ENCODE results near the gene EN2.

EN2 gene

DNA sequence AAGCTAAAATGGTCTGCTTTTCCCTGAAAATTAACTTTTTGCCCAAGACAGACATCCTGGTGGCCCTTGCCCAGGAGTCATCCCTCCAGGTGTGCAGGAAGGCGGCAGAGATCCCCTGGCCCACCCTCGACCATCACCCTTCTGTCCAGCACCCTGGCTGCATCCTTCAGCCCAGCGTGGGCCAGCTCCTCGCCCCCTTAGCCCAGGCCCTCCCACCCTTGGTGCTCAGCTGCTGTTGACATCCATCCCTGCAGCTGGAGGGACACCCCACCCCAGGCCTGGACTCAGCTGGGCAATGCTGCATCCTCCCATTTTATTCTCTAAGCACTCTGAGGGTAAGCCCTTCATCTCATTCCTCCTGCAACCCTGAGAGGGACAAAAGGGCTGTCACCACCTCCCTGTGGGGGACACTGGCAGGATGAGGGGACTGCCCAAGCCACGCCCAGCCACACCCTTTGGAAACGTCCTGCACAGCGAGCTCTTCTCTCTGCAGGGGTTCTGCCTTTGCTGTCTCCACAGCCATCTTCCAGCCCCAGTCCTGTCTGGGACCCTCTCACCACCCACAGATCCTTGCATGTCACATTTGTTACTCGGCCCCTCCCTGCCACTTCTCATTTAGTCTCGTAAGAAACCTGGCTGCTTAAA is 30.7 kb downstream of the EN2 start:
- DNase-seq, result no peak

DNA sequence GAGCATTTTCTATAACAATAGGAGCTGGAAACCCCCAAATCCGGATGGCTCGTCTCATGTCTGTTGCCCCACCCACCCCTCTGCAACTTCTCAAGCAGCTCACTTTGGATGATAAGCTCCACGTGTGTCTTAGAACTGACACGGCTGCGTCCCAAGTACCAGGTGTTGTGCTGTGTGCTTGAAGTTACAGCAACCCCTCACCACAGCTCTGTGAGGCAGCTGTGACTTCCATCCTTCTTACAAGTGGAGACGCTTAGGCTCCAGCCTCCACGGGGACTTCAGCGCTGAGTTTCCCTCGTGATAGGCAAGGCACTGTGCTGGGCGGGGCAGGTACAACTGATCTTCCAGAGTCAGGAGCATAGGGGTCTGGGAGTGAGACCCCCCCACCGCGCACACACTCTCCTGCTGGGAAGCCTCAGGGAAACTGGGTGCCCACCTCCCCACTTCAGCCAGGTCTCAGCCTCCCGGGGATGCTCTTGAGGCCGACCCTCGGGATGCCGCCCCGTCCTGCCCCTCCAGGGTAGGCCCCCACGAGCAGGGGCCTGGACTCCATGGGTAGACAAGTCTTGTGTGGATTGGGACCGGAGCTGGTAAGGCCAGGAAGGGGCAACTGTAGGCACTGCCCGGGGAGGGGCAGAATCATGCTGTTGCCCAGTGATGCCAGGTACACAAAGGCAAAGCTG is 31.4 kb downstream of the EN2 start:
- no peak for DNase-seq

DNA sequence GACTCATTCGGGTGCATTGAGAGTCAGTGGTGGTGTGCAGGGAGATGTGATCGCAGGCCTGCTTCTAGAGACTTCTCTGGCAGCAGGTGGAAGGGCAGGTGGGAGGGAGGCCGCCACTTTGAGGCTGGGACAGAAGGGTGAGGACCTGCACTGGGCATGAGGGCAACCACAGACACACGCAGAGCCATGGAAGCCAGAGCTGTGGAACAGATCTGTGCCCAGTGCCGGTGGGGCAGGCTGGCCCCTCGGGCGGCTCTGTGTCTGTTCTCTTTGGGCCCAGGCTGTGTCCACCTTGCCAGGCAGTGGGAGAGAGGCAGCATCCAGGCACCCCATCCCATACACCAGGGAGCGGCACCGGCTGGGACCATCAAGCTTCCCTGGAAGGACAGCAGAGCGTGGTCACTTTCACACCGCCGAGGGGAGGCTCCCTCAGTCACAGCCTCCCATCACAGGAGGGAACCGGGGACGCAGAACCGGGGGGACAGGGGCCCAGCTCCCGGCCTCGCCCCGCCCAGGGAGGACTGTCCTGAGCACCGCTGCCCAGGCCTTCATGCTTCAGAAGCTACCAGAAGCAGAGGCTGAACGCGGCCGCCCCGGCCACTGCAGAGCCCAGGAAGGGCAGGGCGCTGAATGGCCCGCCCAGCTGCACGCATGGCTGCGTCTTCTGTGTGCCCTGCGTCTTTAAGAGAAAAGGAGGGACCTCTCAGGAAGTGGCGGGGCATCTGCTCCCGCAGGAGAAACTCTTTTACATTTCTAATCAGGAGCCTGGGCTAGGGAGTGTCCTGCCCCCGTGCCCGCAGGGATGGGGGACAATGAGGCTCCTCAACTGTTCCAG is 32.1 kb downstream of the EN2 start:
- DNase-seq, result no peak

DNA sequence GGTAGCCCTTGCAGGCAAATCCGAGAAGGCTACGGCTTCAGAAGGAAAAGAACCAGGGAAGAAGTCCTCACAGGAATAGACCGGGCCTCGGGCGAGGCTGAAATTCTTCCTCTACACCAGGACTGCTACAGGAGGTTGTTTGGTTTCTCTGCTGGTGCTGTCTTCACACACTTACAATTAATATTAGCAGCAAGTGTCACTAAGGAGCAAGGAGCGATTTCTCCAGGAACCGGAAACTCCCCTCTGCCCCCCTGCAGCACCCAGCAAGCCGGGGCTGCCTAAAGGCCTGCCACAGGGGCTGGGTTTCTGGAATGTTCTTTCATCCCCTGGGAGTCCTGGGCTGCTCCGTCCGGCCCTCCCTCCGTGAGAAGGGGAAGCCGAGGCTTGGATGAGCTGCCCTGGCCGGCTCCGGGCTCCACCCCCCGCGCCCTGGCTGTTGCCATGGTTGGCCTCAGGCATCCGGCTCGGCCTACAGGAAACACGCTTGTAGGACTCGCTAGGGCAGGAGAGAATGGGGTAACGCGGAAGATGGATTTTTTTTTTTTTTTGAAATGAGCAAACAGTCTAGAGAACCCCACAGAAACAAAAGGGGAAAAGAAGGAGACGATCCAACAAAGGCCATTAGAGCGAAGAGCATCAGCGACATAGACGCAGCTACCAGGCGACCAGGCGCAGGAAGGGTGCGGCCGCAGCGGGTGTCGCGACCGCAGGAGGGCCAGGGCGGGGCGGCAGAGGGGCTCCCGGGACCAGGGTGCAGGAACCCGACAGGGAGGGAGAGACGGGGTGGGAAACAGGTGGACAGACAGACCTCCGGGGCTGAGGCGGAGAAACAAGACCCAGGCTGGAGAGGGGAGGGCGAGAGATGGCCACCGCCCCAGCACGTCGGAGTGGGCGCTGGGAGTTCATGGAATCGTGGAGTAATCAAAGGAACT is 33.0 kb downstream of the EN2 start:
- DNase-seq, result no peak

DNA sequence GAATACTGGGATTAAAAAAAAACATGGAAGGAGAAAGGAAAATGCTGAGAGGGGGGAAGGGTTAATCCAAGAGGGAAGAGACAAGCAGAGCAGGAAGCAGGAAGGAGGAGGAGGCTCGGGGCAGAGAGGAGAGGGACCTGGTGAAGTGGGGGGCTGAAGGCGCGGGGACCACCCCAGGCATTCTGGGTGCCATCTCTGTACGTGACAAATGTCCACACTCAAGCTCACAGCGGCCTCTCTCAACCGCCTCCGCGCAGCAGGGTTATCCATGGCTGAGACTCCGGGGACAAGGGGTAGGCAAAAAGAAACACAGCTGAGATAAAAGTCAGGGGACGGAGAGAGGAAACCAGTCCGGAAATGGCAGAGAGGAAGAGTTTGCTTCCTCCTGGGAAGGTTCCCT is 33.9 kb downstream of the EN2 start:
- DNase-seq, result no peak

DNA sequence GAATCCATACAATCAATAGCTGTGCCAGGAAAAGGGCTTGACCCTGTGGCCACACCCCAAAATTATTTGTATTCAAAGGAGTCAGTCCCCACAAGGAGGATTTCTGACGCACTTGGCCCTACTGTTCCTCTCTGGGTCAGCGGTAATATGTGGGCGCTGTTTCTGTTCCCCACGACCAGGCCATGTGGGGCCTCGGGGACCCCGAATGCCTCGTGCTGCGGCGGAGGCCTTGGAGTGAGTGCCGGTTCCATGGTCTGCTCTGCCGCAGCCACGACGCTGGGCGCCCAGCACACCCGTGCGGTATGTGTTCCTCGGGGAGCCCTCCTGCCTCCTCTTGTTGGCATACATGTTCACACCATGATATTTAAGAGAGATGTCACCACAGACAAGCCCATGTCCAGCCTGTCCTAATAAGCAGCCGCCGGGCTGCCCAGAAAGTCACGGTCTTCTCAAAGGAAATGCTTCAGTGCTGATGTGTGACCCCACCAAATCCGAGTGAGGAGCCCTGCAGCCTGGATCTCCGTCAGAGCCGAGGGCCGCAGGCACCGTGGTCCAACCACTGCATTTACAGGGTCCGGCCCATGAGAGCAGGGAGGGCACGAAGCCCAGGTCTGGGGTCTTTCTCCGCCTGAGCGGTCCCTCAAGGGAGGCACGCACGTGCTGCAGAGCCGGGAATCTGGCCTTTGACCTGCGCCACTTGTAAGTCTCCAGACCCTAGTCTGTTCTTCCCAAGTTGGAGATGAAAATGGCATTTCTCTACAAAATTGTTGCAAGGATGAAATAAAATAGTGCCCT is 36.0 kb downstream of the EN2 start:
- no peak for DNase-seq

DNA sequence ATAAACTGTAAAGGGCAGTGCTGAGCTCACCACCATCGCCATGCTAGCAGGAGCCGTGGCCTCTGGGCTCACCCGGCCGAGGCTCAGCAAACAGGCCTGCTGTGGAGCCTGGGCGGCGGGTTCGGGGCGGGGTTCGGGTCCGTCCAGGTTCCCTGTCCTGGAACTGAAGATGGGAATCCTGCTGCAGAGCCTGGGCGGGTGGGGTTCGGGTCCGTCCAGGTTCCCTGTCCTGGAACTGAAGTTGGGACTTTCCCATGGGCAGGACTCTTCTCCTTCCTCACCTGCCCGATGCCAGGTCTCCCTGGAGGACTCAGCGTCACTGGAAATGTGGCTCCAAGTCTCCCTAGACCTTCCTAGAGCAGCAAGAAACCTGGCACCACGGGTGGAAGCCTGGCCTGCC is 36.6 kb downstream of the EN2 start:
- no peak for DNase-seq

DNA sequence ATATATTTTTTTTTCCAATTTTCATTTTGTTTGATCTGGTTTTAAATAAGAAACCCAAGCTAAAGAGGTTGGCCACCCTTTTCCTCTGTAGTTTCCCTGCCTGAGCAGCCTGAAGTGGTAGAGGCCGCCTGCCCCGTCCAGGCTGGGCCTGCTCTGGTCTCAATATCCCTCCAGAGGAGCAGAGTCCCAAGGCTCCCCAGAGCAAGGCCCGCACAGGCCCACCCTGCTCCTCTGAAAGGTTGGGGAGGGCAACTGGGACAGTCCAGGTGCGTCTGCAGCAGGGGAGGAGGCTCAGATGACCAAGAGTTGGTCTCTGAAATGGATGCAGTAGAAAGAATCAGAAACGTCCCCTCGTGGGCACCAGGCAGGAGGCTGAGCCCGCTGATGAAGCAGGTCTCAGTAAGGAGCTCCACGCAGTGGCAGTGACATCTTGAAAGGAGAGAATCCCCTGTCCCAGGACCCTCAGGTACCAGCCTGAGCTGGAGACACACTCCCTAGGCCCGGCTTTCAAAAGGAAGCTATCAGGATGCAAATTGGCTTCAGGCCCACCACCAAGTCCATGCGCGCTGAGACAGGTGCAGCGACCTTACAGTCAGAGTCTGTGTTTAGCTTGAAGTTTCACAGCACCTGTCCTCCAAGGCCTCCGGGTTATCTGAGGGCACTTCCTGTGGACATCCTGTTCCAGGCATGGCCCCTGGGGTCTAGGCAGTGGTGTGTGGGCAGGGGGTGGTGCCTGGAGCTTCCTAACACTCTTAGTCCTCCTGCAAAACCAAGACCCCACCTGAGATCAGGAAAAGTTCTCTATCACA is 37.7 kb downstream of the EN2 start:
- no peak for DNase-seq

DNA sequence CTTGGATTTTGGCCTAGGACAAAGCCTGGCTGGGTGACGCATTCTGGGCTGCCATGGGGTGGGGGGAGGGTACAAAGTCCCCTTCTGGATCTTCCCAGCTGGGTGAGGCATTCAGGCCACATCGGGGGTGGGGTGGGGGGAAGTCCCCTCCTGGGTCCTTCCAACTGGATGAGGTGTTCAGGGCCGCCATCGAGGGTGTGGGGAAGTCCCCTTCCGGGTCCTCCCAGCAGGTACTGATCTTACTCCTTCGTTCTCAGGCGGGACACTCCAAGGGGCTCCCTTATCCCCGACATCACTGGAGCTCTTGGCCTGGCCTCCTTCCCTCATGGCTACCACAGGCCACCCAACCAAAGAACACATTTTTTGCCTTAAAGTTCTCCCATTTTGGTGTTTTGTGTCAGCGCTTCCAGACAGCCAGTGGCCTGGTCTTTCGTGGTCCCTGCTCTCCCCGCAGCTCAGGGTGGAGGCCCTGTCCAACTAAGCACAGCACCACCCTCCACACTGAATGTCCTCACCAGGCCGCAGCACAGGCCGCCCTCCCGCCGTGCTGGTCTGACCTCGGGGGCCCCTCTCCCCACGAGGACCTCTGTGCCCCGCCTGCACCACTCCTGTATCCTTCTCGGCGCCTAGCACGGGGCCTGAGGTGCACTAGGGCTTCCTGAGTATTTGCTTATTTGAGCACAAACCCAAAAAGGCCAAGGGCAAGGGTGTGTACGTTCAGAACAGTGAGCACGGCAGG is 38.5 kb downstream of the EN2 start:
- DNase-seq, result no peak

DNA sequence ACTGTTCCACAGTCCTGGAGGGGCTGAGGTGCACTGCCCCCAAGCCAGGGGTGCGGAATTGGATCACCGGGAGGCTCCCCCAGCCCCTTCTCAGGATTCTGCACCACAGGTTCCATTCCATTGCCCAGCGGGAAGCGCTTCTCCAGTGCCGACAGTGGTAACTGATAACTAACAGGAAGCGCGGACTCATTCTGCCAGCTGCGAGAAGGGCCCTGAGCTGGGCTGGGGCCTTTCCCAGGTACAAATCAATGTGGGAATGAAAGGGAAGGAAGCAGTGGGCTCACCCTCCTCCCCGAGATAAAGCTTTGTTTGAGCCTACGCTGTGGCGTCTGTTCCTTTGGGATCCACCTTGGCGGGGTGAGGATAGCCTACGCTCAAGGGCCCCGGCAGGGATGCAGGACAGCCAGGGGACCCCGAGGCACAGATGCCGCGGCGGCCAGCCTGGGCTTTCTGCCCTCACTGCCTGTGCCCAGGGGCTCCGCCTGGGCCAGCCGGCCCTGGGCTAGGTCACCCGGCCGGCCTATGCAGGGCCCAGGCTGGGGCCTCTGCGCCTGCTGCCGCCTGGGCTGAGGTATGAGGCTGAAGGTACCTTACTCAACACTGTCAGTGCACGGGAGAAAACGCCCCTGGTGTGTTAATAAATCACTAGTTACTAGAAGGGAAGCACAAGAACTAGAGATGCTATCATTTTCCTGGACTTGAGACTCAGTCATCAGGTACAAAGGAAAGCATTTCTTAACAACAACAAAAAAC is 39.4 kb downstream of the EN2 start:
- no peak for DNase-seq

DNA sequence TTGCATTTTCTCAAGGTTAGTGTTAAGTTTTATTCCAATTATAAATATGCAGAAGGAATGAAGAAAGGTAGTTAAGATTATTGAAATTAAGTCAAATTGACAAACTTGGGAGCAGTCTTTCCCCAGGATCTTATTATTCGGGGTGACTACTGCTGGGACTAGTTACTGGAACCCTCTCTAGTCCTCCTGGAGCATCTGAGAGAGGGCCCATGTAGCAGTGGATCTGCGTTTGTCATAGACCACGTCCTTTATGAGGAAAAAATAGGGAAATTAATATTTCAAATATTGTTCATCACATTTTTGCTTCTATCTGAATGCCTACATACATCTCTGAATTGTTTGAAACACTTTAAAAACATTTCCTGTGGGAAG is 47.5 kb downstream of the EN2 start:
- no peak for DNase-seq

DNA sequence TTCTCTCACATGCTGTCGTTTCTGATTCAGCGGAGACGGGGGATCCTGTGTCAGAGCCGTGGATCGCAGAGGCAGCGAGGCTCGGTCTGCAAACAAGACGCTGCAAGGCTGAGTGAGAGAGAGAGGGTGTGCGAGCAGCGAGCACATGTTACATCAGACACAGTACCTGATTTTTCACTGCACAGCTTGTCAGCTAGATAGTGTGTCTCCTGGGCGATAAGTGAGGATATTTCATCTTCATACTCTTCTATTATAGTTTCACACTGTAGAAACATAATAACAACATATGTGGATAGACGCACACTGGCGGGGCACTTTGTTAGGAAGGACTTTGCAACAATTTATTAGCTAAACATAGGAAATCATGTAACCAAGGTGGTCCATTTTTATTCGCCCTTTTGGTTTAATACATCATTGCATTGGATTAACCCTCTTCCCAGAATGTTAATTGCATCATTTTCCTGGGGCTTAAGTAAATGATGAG is 49.0 kb downstream of the EN2 start:
- DNase-seq, result no peak

DNA sequence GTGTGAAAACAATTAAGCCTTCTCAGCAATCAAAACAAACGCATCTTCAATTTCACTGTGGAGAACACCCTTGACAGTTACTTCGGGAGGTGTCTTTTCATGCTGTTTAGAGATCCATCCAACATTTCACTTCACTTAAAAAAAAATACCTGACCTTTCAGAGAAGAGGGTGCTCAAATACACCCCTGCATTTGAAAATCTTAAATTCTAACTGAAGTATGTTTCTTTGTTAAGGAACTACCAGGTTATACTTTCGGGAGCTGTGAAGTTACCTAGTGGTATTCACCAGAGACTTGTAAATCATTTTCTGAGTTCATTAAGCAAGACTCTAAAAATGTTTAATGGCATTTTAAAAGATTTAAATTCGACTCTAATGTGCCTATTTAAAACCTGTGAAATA is 49.6 kb downstream of the EN2 start:
- DNase-seq, result no peak

DNA sequence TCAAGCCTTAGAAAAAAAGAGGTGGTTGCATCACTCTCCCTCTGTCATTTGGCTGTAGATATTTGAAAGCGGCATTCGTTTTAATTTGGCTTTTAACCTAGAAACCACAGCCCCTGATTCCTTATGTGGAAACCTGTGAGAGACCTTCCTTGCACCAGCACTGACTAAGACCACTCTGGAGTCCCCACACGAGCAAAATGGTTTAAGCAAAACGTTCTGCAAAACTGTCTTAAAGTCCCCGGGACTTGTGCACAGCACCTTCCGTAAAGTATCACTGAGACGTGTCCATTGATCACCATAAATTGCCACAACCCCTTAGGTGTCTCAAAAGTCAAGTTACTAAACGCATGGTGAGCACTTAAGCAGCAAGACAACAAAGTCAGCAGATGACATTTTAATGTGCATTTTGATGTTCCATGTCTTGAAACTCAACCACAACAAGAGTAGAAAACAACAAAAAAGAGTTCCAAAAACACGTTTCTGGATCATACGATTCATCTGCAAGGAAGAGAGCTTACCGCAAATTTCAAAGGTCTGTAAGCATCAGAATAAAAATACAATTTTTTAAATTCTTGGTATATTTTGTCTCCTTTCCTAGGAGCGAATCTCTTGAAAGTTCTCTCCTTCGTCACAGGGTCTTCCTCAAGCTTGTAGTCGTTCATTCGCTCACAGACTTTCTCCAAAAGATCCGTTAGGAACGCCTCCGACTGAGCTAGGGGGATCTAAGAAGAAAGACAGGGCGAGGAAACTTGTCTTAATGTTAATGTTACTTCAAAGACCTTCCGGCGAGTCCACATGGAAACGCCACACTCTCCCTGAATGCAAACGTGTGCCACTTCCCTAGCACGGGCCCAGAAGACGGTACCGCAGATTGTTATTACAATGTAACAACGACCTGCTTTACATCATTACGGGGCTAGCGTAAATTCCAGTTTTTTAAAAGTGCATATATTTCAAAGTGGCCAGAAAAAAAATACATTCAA is 50.7 kb downstream of the EN2 start:
- DNase-seq, result no peak

DNA sequence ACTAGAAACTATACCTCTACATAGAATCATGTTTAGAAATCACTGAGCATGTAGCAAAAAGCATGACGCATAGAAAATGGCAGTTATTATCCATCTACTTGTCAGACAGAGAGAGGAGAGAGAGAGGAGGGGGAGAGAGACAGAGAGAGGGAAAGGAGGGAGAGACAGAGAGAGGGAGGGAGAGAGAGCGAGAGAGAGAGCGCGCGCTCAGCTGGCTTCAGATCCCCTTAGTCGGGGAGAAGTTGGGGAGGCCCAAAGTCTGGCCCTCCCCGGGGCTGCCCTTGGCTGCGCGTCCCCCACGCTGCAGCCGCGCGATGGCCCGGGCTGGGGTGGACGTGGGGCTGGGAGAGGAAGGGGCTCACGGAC is 51.4 kb downstream of the EN2 start:
- no peak for DNase-seq

DNA sequence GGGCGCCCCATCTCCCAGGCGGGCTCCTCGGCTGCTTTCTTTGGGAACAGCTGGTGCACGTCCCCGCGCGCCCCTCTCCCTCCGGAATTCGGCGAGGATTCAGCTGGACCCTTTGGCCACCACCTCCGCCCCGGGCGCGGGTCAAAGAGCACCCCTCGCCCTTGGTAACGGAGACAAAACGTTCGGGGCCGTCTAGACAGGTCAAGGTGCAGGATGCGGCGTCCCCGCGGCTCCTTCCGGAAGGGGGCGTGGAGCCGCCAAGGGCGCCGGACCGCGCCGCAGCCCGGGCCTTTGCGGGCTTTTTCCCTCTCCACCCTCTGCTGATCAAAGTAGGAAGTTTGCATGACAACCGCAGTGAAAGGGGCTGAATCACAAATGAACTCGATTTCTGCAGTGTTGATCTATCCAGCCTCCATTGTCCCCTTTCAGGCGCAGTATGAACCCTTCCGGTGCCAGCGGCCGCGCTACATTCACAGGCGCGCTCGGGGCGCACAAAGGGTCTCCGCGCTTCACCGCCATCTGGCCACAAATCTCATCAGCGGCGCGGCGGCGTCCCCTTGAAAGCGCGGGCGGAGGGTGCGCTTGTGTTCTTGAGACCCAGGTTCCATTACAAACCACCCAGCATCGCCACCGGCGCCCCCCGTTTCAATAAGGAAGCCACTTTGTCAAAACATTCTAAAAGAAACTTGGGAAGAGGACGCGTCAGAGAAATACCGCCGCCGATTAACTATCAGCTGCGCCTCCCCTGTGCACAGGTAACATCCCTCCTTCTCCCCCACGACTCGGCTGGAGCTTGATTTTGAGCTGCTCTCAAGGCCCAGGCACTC is 52.0 kb downstream of the EN2 start:
- no peak for DNase-seq

DNA sequence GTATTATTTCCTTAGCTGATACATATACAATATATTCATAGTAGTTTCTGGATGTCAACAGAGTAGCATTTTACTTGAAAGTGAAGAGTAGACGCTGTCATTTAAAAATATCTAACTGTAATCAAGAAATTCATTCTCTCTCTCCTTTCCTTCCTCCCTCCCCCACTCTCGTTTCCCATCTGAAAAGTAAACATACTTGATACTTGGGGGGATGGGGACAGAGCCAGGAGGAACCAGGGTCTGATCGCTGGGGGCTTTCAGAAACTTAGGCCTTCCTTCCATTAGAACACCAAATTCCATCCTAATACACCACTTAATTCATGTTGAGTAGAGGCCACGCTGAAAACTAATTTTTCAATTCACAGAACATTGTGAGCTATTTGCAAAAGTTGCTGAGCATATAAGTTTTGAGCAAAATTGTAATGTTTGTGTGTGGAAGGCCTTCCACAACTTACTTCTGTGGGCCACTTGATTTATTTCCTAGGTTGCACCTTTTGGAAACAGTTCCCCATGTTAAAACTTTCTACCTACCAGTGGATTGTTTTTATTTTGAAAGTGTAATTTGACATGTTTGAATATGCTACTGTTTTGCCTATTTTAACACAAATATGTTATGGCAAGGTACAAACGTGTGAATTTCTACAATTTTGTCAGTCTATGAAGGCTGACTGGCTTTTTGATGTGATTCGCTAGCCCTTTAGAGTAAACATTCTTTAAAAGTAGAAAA is 53.2 kb downstream of the EN2 start:
- DNase-seq, result no peak

Measured in NCI-H2081 treated with DMSO at 0.1 percent for 48 hours (cell line).